SK-N-SH (cell line): ENCODE measurements around the gene LMO7. TPM values are rescaled to one million over a fixed set of nuclear protein-coding genes. Genes with fewer than 3 reads are reported as not detected.
A peak's percentile ranks its signal among the peaks of the same experiment; 100 is the strongest.

ENCODE experiments used
- CTCF ChIA-PET: fragments of 300-600, 350-600 bp; formaldehyde crosslinking; extraction: SDS; loops from one replicate; lab custom pipeline; 2021; lab: Yijun Ruan, JAX
- POLR2A ChIA-PET: fragments of 350-600 bp; sonication (Branson Sonifier 250); formaldehyde crosslinking; extraction: SDS; loops from one replicate; lab custom pipeline; 2020; ENCODE audit warnings: antibody characterized with exemption, inconsistent platforms; lab: Yijun Ruan, JAX
- DNase-seq: peaks from one replicate; pipeline ENCODE4 v3.0.0; 2012
- H2AFZ ChIP-seq: fragments of 200-600 bp; sonication (generic); 2 replicates; pipeline ENCODE4 v1.8.1; 2016; ENCODE audit warnings: antibody characterized with exemption, mild to moderate bottlenecking, low read depth
- H3F3A ChIP-seq: fragments of 200-600 bp; sonication (generic); replicated peaks from 2 replicates; pipeline ENCODE3; 2016; ENCODE audit warnings: antibody characterized with exemption, mild to moderate bottlenecking; ENCODE audit not compliant: insufficient read depth
- H3K27ac ChIP-seq, 2 experiments: fragments of 200-500 bp in 1 of 2; fragments of 200-600 bp in 1 of 2; sonication (Bioruptor generic) in 1 of 2; sonication (generic), shearing (Covaris generic) in 1 of 2; 2 replicates each; pipeline versions ENCODE4 v1.5.1 to v1.6.1; 2014 to 2016; ENCODE audit warnings: low read depth in 2 of 2, inconsistent platforms in 1 of 2, low read length in 1 of 2, mild to moderate bottlenecking in 1 of 2, mixed read lengths in 1 of 2
- H3K27me3 ChIP-seq: fragments of 200-600 bp; sonication (generic), shearing (Covaris generic); 2 replicates; pipeline ENCODE4 v1.6.1; 2016; ENCODE audit warnings: mixed run types; ENCODE audit not compliant: insufficient read depth
- H3K36me3 ChIP-seq, 2 experiments: fragments of 200-500 bp in 1 of 2; fragments of 200-600 bp in 1 of 2; sonication (Bioruptor generic) in 1 of 2; sonication (generic) in 1 of 2; replicated peaks in 1 of 2; 2 replicates each; pipeline versions ENCODE3 to v1.5.1; 2014 to 2016; ENCODE audit warnings: low read length in 1 of 2, mild to moderate bottlenecking in 1 of 2; ENCODE audit not compliant: insufficient read depth in 2 of 2, control insufficient read depth in 1 of 2
- H3K4me1 ChIP-seq, 2 experiments: fragments of 200-500 bp in 1 of 2; fragments of 200-600 bp in 1 of 2; sonication (Bioruptor generic) in 1 of 2; sonication (generic), shearing (Covaris generic) in 1 of 2; 2 replicates each; pipeline versions ENCODE4 v1.5.1 to v1.6.1; 2014 to 2016; ENCODE audit warnings: low read depth in 1 of 2, low read length in 1 of 2, mixed run types in 1 of 2; ENCODE audit not compliant: insufficient read depth in 2 of 2, control insufficient read depth in 1 of 2
- H3K4me2 ChIP-seq: fragments of 200-600 bp; sonication (generic), shearing (Covaris generic); 2 replicates; pipeline ENCODE4 v1.6.1; 2017; ENCODE audit warnings: mixed run types
- H3K4me3 ChIP-seq, 2 experiments: fragments of 200-500 bp in 1 of 2; fragments of 200-600 bp in 1 of 2; sonication (Bioruptor generic) in 1 of 2; sonication (generic), shearing (Covaris generic) in 1 of 2; 2 replicates each; pipeline versions ENCODE4 v1.5.1 to v1.8.1; 2014 to 2016; ENCODE audit warnings: low read depth in 2 of 2, inconsistent platforms in 1 of 2, low read length in 1 of 2, mild to moderate bottlenecking in 1 of 2, mixed read lengths in 1 of 2, moderate library complexity in 1 of 2
- H3K79me2 ChIP-seq: fragments of 200-600 bp; sonication (generic); 2 replicates; pipeline ENCODE4 v1.8.1; 2017; ENCODE audit warnings: mild to moderate bottlenecking; ENCODE audit not compliant: insufficient read depth
- H3K9ac ChIP-seq: fragments of 200-600 bp; sonication (generic); 2 replicates; pipeline ENCODE4 v1.6.1; 2017; ENCODE audit warnings: mixed run types
- H3K9me2 ChIP-seq: fragments of 200-600 bp; sonication (generic); 2 replicates; pipeline ENCODE4 v1.6.1; 2017; ENCODE audit warnings: mixed run types
- H3K9me3 ChIP-seq: fragments of 200-600 bp; sonication (generic); 2 replicates; pipeline ENCODE4 v1.6.1; 2017; ENCODE audit warnings: mixed run types, mild to moderate bottlenecking, moderate library complexity
- H4K20me1 ChIP-seq: fragments of 200-600 bp; sonication (generic); 2 replicates; pipeline ENCODE4 v1.6.1; 2017; ENCODE audit warnings: mild to moderate bottlenecking, mixed run types; ENCODE audit not compliant: insufficient read depth
- EP300 ChIP-seq, 2 experiments: IDR thresholded peaks; 2 replicates each; pipeline versions ENCODE4 v1.4.0 to v1.6.1; 2012; ENCODE audit warnings: borderline replicate concordance in 1 of 2, low read depth in 1 of 2, low read length in 1 of 2
- FOSL2 ChIP-seq: IDR thresholded peaks from 2 replicates; pipeline ENCODE4 v1.4.0; 2012; ENCODE audit warnings: low read depth, mild to moderate bottlenecking, moderate library complexity, borderline replicate concordance
- FOXJ3 ChIP-seq: sonication (generic); formaldehyde crosslinking; IDR thresholded peaks from 2 replicates; pipeline ENCODE4 v1.5.1; 2020; ENCODE audit warnings: mild to moderate bottlenecking, missing genetic modification reagents
- FOXM1 ChIP-seq: IDR thresholded peaks from 2 replicates; pipeline ENCODE4 v1.4.0; 2012; ENCODE audit warnings: low read depth, mild to moderate bottlenecking
- GABPA ChIP-seq: IDR thresholded peaks from 2 replicates; pipeline ENCODE4 v1.4.0; 2012; ENCODE audit warnings: low read depth, mild to moderate bottlenecking
- MEF2A ChIP-seq: IDR thresholded peaks from 2 replicates; pipeline ENCODE4 v1.4.0; 2012; ENCODE audit warnings: low read depth, borderline replicate concordance
- NRF1 ChIP-seq: IDR thresholded peaks from 2 replicates; pipeline ENCODE4 v1.6.1; 2012; ENCODE audit warnings: low read depth, mild to moderate bottlenecking, low read length
- POLR2AphosphoS5 ChIP-seq: IDR thresholded peaks from 2 replicates; pipeline ENCODE4 v1.6.1; 2012; ENCODE audit warnings: low read depth, low read length
- RAD21 ChIP-seq: IDR thresholded peaks from 2 replicates; pipeline ENCODE4 v1.6.1; 2012; ENCODE audit warnings: mild to moderate bottlenecking, low read length
- RCOR1 ChIP-seq: fragments of 150-350 bp; IDR thresholded peaks from 2 replicates; pipeline ENCODE4 v1.6.1; 2017; ENCODE audit warnings: antibody characterized with exemption, low read length
- REST ChIP-seq: IDR thresholded peaks from 2 replicates; pipeline ENCODE4 v1.6.1; 2012; ENCODE audit warnings: mild to moderate bottlenecking, low read depth, low read length, moderate library complexity
- RFX5 ChIP-seq: IDR thresholded peaks from 2 replicates; pipeline ENCODE4 v1.6.1; 2012; ENCODE audit warnings: mild to moderate bottlenecking, improper control_type of control experiment, low read length
- SMC3 ChIP-seq: IDR thresholded peaks from 2 replicates; pipeline ENCODE4 v1.6.1; 2012; ENCODE audit warnings: low read depth, low read length, improper control_type of control experiment
- TAF1 ChIP-seq: IDR thresholded peaks from 2 replicates; pipeline ENCODE4 v1.6.1; 2012; ENCODE audit warnings: low read depth, mild to moderate bottlenecking, low read length, moderate library complexity, borderline replicate concordance
- TCF12 ChIP-seq: IDR thresholded peaks from 2 replicates; pipeline ENCODE4 v1.4.0; 2012
- TEAD4 ChIP-seq: IDR thresholded peaks from 2 replicates; pipeline ENCODE4 v1.4.0; 2012; ENCODE audit warnings: mild to moderate bottlenecking, borderline replicate concordance; ENCODE audit not compliant: insufficient read depth
- USF2 ChIP-seq: fragments of 150-350 bp; IDR thresholded peaks from 2 replicates; pipeline ENCODE4 v1.6.1; 2017; ENCODE audit warnings: antibody characterized with exemption, low read length, low read depth, borderline replicate concordance
- YY1 ChIP-seq: IDR thresholded peaks from 2 replicates; pipeline ENCODE4 v1.4.0; 2012; ENCODE audit warnings: low read depth, mild to moderate bottlenecking
- WGBS: methylation state at CpG from one replicate; pipeline ENCODE4 v1.1.6; 2017; ENCODE audit warnings: low lambda C conversion rate; 5-methylcytosine and 5-hydroxymethylcytosine counted together
- polyA plus RNA-seq, 3 experiments: library from polyadenylated mRNA; depleted of rRNA; stranded (reverse); fragments of >200 nt; gene quantifications; 2 replicates each; pipeline ENCODE4 v1.2.3, GENCODE V29; 2012
- TF ChIP-seq, protein P1 (sequence below): IDR thresholded peaks from 2 replicates; pipeline ENCODE4; 2012
- TF ChIP-seq, protein P2 (sequence below): fragments of 200-600 bp; sonication (generic); IDR thresholded peaks from 2 replicates; pipeline ENCODE4 v1.6.1; 2017; ENCODE audit warnings: antibody characterized with exemption, mild to moderate bottlenecking, moderate library complexity

Gene LMO7
- polyA plus RNA-seq, 1 of the 3 experiments (the other 2 are of a cell fraction), result 83.6 TPM

DNA sequence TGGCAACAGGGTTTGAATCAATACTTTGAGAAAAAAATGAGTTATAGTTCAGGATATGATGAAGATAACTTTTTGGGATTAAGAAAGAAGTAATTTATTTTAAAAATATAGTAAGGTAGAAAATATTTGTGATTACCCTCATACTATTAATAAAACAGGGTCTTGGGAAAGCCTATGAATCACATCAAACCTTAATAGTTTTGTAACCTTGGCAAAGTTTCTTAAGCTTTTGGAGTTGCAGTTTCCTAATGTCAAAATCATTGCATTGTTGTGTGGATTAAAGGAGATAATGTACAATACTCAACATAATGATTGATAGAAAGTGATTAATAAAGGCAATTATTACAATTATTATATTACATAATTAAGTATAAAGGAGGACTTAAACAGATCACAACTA, 149.0 kb downstream of the LMO7 start:
- no peak for TF ChIP-seq FOXJ3
- TF ChIP-seq RCOR1, result no peak
- TF ChIP-seq FOSL2, result no peak
- TF ChIP-seq YY1, result no peak
- H3K9me3 ChIP-seq, result no peaks in the 10 kb centered on the region
- H2AFZ ChIP-seq, result no peak overlapping the region
- no peak for DNase-seq
- ChIA-PET CTCF (interaction anchor here (0.9 kb wide), 1 partner anchor 90 kb away, joined by 3 read pairs; no protein-coding TSS in a partner anchor), POLR2A (no interaction called here)
- peaks cover 87% of the 10 kb centered on the region for H4K20me1 ChIP-seq
- H3K4me1 ChIP-seq, result peaks cover 11 to 29% of the 10 kb centered on the region in 2 experiments; a peak in 3 of 4 replicates
- peak overlapping the region in 1 of 2 experiments; percentile 34; a peak in 2 of 4 replicates for H3K27ac ChIP-seq
- H3K4me3 ChIP-seq, result no peak overlapping the region
- H3K36me3 ChIP-seq, result peaks cover 0 to 23% of the 10 kb centered on the region in 2 experiments
- H3K9ac ChIP-seq, result no peak overlapping the region
- no peak overlapping the region for H3K4me2 ChIP-seq
- peaks cover 99% of the 10 kb centered on the region for H3K79me2 ChIP-seq
- no peaks in the 10 kb centered on the region for H3K27me3 ChIP-seq
- peaks cover 45% of the 10 kb centered on the region for H3F3A ChIP-seq
- no peaks in the 10 kb centered on the region for H3K9me2 ChIP-seq

DNA sequence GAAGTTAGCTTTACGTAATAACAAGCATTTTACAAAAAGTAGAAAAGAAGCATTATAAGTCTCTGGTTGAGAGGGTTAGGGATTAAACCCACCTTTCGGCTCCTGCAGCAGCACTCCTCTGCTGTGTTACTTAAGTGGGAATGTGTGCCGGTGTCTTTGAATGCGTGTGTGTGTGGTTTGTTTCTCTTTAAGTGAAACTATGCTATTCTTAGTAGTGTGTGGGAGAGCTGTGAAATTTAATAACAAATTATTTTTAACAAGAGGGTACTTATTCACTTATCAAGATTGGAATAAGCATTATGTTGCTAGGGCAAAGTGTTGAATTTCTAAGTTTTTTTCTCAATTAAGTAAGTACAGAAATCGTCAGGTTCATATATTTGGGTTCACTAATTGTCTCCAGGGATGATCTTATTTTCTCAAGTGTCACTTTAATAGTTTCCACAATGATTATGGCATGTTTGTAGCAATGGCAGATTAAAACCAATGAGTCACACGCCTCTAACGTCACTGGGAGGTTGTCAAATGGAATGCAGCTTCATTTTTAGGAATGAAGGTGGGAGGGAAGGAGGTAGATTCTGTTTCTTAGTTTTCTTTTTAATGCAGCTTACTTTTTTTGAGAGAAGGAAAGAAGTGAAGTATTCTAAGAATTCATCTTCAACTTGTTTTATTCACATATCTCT, 151.3 kb downstream of the LMO7 start:
- Histone ChIP-seq H4K20me1 (peaks cover 97% of the 10 kb centered on the region), H3K4me1 (peaks cover 11 to 29% of the 10 kb centered on the region in 2 experiments; a peak in 3 of 4 replicates), H3K27ac (peak overlapping the region; percentile 13 to 62; a peak in 3 of 4 replicates), H3K27me3 (no peaks in the 10 kb centered on the region), H3K9me2 (no peaks in the 10 kb centered on the region), H3K36me3 (peaks cover 0 to 19% of the 10 kb centered on the region in 2 experiments), H3F3A (peaks cover 50% of the 10 kb centered on the region), H3K79me2 (peaks cover 100% of the 10 kb centered on the region), H3K9ac (no peak overlapping the region), H3K4me2 (0 out of 2 replicates have a peak overlapping the region, but pooled peaks have one; percentile 55), H3K4me3 (no peak overlapping the region), H2AFZ (no peak overlapping the region), H3K9me3 (no peaks in the 10 kb centered on the region)
- POLR2A ChIA-PET, result no interaction called here
- 75% methylated on average over 7 of the region's 7 CpGs for WGBS
- TF ChIP-seq TAF1, result no peak
- TF ChIP-seq, protein P1, sequence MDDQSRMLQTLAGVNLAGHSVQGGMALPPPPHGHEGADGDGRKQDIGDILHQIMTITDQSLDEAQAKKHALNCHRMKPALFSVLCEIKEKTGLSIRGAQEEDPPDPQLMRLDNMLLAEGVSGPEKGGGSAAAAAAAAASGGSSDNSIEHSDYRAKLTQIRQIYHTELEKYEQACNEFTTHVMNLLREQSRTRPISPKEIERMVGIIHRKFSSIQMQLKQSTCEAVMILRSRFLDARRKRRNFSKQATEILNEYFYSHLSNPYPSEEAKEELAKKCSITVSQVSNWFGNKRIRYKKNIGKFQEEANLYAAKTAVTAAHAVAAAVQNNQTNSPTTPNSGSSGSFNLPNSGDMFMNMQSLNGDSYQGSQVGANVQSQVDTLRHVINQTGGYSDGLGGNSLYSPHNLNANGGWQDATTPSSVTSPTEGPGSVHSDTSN, result 0 out of 2 replicates have a peak, but pooled peaks have one; percentile 12
- peak; percentile 44; the same call in 1 of the 2 replicates for TF ChIP-seq FOSL2
- TF ChIP-seq POLR2AphosphoS5, result no peak
- TF ChIP-seq TCF12, result peak; percentile 25; the same call in 1 of the 2 replicates
- no peak for TF ChIP-seq FOXM1
- TF ChIP-seq, protein P2, sequence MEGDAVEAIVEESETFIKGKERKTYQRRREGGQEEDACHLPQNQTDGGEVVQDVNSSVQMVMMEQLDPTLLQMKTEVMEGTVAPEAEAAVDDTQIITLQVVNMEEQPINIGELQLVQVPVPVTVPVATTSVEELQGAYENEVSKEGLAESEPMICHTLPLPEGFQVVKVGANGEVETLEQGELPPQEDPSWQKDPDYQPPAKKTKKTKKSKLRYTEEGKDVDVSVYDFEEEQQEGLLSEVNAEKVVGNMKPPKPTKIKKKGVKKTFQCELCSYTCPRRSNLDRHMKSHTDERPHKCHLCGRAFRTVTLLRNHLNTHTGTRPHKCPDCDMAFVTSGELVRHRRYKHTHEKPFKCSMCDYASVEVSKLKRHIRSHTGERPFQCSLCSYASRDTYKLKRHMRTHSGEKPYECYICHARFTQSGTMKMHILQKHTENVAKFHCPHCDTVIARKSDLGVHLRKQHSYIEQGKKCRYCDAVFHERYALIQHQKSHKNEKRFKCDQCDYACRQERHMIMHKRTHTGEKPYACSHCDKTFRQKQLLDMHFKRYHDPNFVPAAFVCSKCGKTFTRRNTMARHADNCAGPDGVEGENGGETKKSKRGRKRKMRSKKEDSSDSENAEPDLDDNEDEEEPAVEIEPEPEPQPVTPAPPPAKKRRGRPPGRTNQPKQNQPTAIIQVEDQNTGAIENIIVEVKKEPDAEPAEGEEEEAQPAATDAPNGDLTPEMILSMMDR, result no peak
- TF ChIP-seq USF2, result no peak
- no peak for TF ChIP-seq NRF1
- TF ChIP-seq YY1, result no peak
- TF ChIP-seq TEAD4, result no peak
- TF ChIP-seq EP300 (IDR thresholded peaks at IDR 0.05; ENCODE audit: borderline replicate concordance in 1 of 2, low read depth in 1 of 2, low read length in 1 of 2), result no peak
- TF ChIP-seq RAD21, result no peak
- TF ChIP-seq RFX5, result no peak
- TF ChIP-seq FOXJ3, result no peak
- TF ChIP-seq GABPA, result no peak
- no peak for TF ChIP-seq REST
- no peak for TF ChIP-seq SMC3
- no peak for TF ChIP-seq MEF2A
- CTCF ChIA-PET, result interaction anchor here (1.7 kb wide), 1 partner anchor 91 kb away, joined by 7 read pairs; no protein-coding TSS in a partner anchor
- DNase-seq, result no peak
